HG03064 (cell line): Measurements from ENCODE around the gene COMMD2.
A peak's percentile ranks its signal among the peaks of the same experiment; 100 is the strongest.

Experiments
- ATAC-seq: cut with Tn5 transposase; IDR thresholded peaks from one replicate; pipeline ENCODE4 v1.9.1; 2021; ENCODE audit warnings: low read depth; ENCODE audit not compliant: unreplicated experiment

COMMD2 gene

DNA sequence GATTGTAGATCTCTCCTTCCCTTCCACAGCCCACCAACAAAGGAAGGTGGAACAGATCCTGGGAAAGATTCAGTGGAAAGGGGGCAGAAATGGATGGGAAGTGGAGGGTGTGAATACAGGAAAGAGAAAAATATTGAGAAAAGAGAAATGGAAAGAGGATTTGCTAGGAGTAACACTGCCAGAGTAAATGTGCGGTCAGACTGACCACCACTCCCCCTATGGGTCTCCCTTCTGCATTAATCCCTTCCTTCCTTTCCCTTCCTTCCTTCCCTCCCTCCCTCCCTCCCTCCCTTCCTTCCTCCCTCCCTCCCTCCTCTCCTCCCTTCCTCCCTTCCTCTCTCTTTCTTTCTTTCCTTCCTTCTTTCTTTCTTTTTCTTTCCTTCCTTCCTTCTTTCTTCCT is 12.0 kb upstream of the COMMD2 start:
- no peak for ATAC-seq

DNA sequence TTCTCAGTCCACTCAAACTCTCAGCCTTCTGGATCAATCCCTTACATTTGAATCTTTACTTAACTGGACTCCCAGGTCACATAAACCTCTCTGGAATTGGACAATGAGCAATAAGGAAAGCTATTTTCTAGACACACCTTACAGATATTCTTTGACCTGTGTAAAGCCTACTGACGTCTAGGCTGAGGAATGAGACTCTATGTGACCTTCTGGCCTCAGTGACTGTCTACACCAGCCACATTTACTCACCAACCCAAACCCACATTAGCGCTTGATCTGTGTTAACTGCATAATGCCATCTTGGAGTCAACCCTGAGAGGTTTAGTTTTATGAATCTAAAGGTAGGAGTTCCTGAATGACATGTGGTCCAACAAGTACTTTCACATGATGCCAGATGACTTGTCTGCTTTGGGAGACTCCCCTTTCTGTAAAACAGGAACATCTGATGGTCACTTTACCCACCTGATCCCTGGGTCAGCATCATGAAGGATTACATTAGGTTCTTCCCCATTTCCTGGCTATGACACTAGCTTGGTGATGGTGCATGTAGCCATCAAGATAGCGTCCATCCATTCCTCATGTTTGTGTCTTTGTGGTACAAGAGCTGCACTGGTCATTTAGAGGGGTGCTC is 11.4 kb upstream of the COMMD2 start:
- ATAC-seq, result no peak

GRCh38 chr3:149753717-149754116 is 1.4 kb upstream of the COMMD2 start:
- ATAC-seq, result no peak

DNA sequence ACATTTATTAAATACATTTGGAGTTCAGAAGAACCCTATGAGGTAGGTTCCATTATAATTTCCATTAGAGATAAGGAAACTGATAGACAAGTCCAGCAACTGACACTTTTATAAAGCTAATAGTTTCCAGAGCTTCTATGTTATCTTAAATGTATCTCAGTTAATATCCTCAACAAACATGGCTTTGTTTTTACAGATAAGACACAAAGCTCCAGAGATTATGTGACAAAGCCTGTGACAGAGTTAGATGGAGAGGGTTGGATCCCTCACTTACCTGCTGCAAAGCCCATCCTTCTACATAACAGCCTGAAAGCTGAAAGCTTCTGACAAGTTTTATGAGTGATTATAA is 473 bp upstream of the COMMD2 start:
- ATAC-seq, result no peak

- ATAC-seq, result no peak
Measured at GRCh38 chr3:149751551-149751950, 738 bp downstream of the COMMD2 start.

DNA sequence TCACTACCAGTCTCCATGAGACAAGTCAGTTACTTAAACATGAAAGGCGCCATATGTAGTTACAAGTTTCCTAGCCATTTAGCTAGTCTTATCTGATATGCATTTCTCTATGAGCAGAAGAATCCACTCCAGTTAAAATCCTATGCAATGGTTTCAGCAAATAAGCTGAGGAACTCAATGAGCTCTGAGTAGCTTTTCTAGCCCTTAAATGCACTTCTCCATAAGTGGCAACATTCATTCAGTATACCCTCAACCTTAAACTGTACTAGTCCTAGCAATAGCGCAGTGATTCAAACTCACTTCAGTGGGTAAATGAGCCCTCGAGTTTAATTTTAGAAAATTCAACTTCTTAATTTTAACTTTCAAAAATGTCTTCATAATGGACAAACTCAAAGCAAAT is 7.7 kb downstream of the COMMD2 start:
- ATAC-seq, result no peak

GRCh38 chr3:149744151-149744550 is 8.1 kb downstream of the COMMD2 start:
- no peak for ATAC-seq

DNA sequence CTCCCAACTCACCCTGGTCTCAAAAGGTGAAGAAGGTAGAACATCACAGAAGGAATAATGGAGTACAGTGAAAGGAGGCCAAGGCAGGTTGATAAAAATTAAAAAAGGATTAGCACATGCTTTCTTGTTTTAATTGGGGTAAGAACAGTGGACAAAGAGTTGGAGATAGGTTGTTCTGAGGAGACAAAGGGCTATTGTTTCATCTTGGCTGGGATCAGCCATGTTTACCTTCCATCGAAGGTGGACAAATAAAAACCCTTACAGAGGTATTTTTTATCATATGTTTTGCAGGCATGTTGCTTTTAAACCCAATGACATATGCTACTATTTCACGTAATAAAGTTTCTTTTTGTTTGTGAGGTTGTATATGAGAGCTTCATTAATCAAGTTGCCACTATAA is 12.9 kb downstream of the COMMD2 start:
- ATAC-seq, result no peak

DNA sequence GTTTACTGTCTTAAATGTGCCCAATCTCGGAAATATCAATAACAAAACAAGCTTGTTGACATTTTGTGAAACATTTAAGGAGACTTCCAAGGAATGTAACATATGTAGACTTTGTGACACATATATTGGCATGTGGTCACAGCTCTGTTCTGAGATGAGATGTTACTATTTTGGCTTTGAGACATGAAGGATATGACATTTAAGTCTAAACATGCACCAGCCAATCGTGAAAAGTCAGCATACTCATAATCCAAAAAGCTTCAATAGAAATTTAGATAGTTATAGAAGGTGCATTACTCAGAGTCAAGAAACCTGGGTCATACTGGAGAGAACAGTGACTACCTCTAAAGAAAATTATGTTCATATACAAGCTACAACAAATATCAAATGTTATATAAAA is 13.4 kb downstream of the COMMD2 start:
- no peak for ATAC-seq

GRCh38 chr3:149736953-149737205 is 15.4 kb downstream of the COMMD2 start:
- ATAC-seq, result no peak

DNA sequence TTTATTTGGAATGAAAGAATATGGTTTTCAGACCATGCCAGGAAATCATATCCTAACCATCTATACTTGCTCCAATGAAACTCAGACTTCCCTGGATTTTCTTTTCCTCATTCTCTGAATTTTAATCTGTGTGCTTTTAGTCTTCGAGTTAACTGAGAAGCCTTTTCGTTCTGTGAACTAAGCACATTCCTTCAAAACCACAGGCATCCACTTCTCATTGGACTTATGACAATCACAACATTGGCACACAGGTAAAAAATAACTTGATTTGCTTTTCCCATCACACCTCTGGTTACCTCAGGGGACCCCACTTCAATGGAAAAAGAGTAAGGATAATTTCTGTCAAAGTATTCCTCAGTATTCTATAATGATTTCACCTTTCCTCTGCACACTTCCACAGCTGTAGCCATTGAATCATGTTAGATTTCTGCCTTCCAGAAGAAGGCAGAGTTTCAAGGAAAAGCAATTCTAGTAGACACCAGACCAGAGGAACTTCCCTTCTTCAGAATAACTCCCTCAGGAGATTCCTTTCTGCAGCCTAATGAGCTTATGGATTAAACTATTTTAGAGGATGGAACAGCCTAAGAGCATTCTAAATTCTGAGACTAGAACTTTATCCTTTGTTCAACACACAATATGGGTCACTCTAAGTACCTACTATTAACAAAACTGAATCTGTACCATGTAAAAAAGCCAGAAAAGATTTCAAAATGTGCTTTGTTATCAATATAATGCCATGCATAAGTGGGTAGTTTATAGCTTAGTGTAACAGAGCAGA is 15.9 kb downstream of the COMMD2 start:
- no peak for ATAC-seq

GRCh38 chr3:149732234-149732633 is 20.1 kb downstream of the COMMD2 start:
- ATAC-seq, result no peak

DNA sequence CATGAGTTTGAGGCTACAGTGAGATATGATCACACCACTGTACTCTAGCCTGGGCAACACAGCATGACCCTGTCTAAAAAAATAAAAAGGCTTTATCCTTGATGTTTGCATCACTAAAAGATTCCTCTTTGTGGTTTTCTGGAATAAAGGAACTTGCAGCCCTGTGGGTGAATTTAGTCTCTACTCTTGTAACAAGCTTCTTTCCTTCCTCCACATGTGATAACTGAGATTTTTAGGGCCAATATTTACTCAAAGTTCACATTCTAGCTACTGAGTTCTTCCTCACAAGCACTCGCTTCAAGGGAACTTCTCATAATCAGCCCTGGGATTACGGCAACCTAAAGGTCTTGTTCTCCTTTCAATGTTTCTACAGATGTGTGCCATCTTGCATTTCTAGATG is 24.6 kb downstream of the COMMD2 start:
- no peak for ATAC-seq

DNA sequence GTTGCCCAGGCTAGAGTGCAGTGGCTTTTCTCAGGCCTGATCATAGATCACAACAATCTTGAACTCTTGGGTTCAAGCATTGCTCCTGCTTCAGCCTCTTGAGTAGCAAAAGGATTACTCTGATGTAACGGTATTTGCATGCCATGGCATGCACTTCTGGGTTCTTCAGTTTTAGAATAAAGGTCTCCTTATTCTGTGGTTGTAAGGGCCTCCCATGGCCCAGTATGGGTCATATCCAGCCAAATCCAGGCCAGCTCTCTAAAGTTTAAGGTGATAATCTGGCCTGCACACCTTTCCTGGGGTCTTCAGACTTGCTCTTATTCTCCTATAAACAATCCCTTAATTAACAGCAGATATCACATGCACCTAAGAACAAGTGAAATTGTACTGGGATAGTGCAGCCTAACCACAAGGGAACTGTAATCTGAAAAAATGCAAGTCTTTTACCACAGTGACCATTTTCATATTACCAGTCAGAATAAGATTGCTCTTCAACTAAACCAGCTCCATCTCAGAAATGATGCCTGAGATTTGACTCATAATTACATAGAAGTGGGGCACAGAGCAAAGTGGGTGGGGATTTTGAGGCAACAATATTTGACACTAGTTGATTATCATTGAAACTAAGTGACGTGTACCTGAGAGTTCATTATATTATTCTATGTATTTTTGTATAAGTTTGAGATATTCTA is 25.4 kb downstream of the COMMD2 start:
- ATAC-seq, result peak; percentile 93

DNA sequence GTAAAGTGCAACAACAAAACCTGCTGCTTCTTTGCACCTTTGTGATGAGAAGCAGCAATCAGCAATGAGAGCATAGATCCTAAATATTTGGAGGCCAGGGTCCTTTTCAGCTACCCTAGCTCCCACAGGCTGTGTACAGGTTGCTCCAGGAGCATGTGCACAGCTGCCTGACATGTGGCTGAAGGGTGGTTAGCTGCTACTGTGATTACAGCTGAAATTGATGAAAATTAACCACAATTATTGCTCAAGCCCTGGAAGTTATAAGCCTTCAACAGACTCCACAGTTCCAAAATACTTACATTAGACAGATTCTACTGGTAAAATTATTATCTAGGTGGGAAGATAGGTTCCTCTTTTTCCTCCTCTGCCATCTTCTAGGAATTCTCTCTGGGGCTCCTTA is 28.5 kb downstream of the COMMD2 start:
- no peak for ATAC-seq

GRCh38 chr3:149720918-149721317 is 31.4 kb downstream of the COMMD2 start:
- no peak for ATAC-seq

DNA sequence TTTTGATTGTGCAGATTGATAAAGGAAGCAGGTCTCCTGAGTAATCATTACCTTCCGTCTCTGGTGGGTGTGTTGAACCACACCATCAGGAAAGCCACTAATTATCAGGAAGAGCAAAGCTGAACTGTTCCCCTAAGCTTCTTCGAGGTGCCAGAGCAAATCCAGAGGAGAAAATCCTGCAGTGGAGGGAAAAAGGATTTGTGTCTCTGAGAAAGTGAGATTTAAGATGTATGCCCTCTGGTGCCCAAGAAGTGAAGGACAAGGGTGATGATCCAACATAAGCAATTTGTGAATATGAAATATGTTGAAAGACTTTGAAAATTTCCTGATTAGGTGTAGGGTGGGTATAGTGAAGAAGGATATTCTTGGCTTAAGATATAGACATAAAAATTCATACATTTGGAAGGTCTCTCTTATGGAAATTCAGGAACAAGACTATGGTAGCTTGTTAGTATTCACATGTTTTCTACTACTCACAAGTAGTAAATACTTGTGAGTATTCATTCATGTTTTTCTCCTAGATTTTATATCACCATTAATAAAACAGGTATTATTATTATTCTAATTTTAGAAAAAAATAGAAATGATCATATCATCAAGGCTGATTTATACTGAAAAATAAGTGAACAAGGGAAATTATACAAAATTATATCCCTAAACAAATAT is 34.8 kb downstream of the COMMD2 start:
- ATAC-seq, result no peak

GRCh38 chr3:149716984-149717383 is 35.3 kb downstream of the COMMD2 start:
- ATAC-seq, result no peak

DNA sequence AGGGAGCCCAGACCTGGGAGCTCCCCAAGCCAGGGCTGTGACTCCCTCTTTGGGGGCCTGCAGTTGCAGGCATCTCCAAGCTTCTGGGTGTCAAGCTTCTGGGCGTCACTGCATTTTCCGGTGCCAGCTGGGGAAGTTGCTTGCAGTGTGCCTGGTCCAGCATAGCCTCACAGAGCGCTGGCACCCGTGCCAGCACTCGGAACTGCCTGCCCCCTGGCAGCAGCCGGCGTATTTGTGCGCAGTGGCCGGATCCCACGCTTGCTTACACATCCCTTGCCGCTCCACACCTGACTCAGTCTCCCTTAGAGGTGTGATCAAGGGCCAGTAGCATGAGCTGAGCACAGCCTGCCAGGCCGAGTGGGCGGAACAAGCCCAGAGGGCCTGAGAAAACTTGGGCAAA is 37.0 kb downstream of the COMMD2 start:
- no peak for ATAC-seq

DNA sequence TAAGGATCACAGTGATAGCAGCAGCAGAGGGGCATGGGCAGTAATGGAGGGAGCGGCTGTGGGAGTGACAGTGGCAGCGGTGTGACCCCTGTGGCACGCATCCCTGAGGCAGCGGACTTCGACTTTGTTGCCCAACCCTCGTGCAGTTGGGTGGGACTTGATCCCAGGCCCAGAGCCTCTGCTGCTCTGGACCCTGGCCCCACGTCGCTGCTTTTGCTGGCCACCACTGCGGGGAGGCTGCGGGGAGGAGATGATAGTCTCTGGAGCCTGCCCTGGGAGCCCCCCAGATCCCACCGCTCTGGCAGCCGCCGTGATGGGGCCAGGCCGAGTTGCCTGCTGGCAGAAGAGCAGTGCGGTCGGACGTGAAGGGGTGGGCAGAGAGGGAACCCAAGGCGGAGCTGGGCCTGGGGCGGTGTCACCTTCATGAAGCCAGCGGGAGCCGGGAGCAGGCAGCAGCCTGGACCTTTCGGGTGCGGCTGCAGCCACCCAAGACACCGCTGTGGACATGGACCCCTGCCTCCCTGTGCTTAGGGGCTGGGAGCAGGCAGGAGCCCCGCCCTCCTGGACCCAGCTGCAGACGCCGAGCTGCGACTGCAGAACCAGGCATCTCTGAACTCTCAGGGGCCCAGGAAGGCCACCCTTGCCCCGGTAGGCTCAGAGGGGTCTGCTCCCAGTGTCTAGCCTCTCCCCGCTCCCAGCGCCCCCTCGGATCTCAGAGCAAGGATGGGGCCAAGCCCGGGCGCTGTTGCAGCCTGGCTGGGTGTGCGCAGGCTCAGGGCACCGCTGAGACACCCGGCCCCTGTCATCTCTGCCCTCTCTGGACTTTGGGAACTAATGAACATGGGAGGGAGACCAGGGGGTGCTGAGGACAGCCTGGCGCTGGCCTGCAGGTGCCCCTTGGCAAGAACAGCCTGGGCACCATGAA is 38.3 kb downstream of the COMMD2 start:
- no peak for ATAC-seq

- no peak for ATAC-seq
Measured at GRCh38 chr3:149706905-149707304, 45.4 kb downstream of the COMMD2 start.
